Liver (tissue), 9 donors: ENCODE data around the gene POLR2L. TPM values are rescaled to one million over a fixed set of nuclear protein-coding genes. Genes with fewer than 3 reads are reported as not detected.

Source experiments
- DNase-seq: peaks from one replicate; pipeline ENCODE4 v3.0.0-alpha.2; 2017; ENCODE audit warnings: low spot score
- H3K27ac ChIP-seq, 2 donors: one replicate each; pipeline ENCODE4 v1.7.0; 2013; ENCODE audit warnings: inconsistent platforms in 2 of 2, low read length in 2 of 2, control low read depth in 1 of 2, low read depth in 1 of 2, mild to moderate bottlenecking in 1 of 2
- H3K27me3 ChIP-seq, 4 donors: one replicate each; pipeline versions ENCODE4 v1.6.1 to v1.7.0; 2013; ENCODE audit warnings: low read length in 3 of 4, inconsistent platforms in 1 of 4, mild to moderate bottlenecking in 1 of 4, moderate library complexity in 1 of 4; ENCODE audit not compliant: control insufficient read depth in 4 of 4, insufficient read depth in 4 of 4
- H3K36me3 ChIP-seq, 4 donors: one replicate each; pipeline versions ENCODE4 v1.6.1 to v1.7.0; 2013; ENCODE audit warnings: low read length in 3 of 4, mild to moderate bottlenecking in 3 of 4, low read depth in 1 of 4, moderate library complexity in 1 of 4; ENCODE audit not compliant: control insufficient read depth in 4 of 4, insufficient read depth in 3 of 4
- H3K4me1 ChIP-seq, 4 donors: one replicate each; pipeline versions ENCODE4 v1.6.1 to v1.7.0; 2013; ENCODE audit warnings: low read length in 3 of 4, mild to moderate bottlenecking in 3 of 4, moderate library complexity in 1 of 4; ENCODE audit not compliant: control insufficient read depth in 4 of 4, insufficient read depth in 4 of 4
- H3K4me3 ChIP-seq, 3 donors: one replicate each; pipeline versions ENCODE4 v1.6.1 to v1.7.0; 2013; ENCODE audit warnings: low read length in 3 of 3, control low read depth in 1 of 3, low read depth in 1 of 3, mild to moderate bottlenecking in 1 of 3
- H3K9ac ChIP-seq, 2 donors: one replicate each; pipeline ENCODE4 v1.7.0; 2013; ENCODE audit warnings: low read length in 2 of 2, mild to moderate bottlenecking in 2 of 2, moderate library complexity in 2 of 2, control low read depth in 1 of 2, low read depth in 1 of 2
- H3K9me3 ChIP-seq, 4 donors: one replicate each; pipeline versions ENCODE4 v1.6.1 to v1.7.0; 2013; ENCODE audit warnings: low read length in 3 of 4; ENCODE audit not compliant: control insufficient read depth in 4 of 4
- EGR1 ChIP-seq, 2 donors: IDR thresholded peaks; 2 replicates each; pipeline ENCODE4 v1.6.1; 2016 to 2018; ENCODE audit warnings: antibody characterized with exemption in 2 of 2, low read depth in 2 of 2
- FOXA1 ChIP-seq: IDR thresholded peaks from 2 replicates; pipeline ENCODE4 v1.6.1; 2016; ENCODE audit warnings: antibody characterized with exemption
- FOXA2 ChIP-seq: IDR thresholded peaks from 2 replicates; pipeline ENCODE4 v1.6.1; 2016; ENCODE audit warnings: antibody characterized with exemption
- GABPA ChIP-seq, 2 donors: IDR thresholded peaks in 1 of 2; conservative IDR thresholded peaks in 1 of 2; 2 replicates each; pipeline ENCODE4 v1.6.1; 2016; ENCODE audit warnings: antibody characterized with exemption in 2 of 2, mild to moderate bottlenecking in 1 of 2, moderate library complexity in 1 of 2
- HNF4A ChIP-seq, 2 donors: conservative IDR thresholded peaks; 2 replicates each; pipeline ENCODE4 v1.6.1; 2016; ENCODE audit warnings: antibody characterized with exemption in 2 of 2, mild to moderate bottlenecking in 2 of 2
- HNF4G ChIP-seq: IDR thresholded peaks from 2 replicates; pipeline ENCODE4 v1.6.1; 2016; ENCODE audit warnings: antibody characterized with exemption
- JUND ChIP-seq, 2 donors: IDR thresholded peaks; 2 replicates each; pipeline ENCODE4 v1.6.1; 2016; ENCODE audit warnings: antibody characterized with exemption in 2 of 2
- NR2F2 ChIP-seq: IDR thresholded peaks from 2 replicates; pipeline ENCODE4 v1.6.1; 2016; ENCODE audit warnings: antibody characterized with exemption
- RAD21 ChIP-seq, 2 donors: IDR thresholded peaks; 2 replicates each; pipeline ENCODE4 v1.6.1; 2016; ENCODE audit warnings: antibody characterized with exemption in 2 of 2, mild to moderate bottlenecking in 2 of 2
- REST ChIP-seq: IDR thresholded peaks from 2 replicates; pipeline ENCODE4 v1.6.1; 2016; ENCODE audit warnings: antibody characterized with exemption, mild to moderate bottlenecking
- SP1 ChIP-seq: IDR thresholded peaks from 2 replicates; pipeline ENCODE4 v1.6.1; 2018; ENCODE audit warnings: antibody characterized with exemption, mild to moderate bottlenecking
- TAF1 ChIP-seq: conservative IDR thresholded peaks from 2 replicates; pipeline ENCODE4 v1.6.1; 2016; ENCODE audit warnings: antibody characterized with exemption, mild to moderate bottlenecking
- YY1 ChIP-seq: IDR thresholded peaks from 2 replicates; pipeline ENCODE4 v1.6.1; 2016; ENCODE audit warnings: antibody characterized with exemption, mild to moderate bottlenecking
- WGBS: extraction: QIAGEN DNeasy Blood & Tissue Kit; methylation state at CpG from one replicate; pipeline ENCODE4 v1.1.7; 2013; 5-methylcytosine and 5-hydroxymethylcytosine counted together
- polyA plus RNA-seq, 2 donors: library from polyadenylated mRNA; stranded (reverse) in 1 of 2; unstranded in 1 of 2; fragments of 200-250 nt in 1 of 2; fragments of >200 nt in 1 of 2; fragmentation: Nextera tagmentation in 1 of 2; extraction: Ambion mirVana in 1 of 2; gene quantifications; one replicate each; pipeline versions ENCODE4 v1.2.1 to v1.2.3, GENCODE V29; 2013 to 2015
- total RNA-seq, 2 donors: library from RNA; depleted of rRNA; stranded (reverse); fragments of >200 nt; gene quantifications; one replicate each; pipeline ENCODE4 v1.2.3, GENCODE V29; 2014
- TF ChIP-seq, protein P1 (sequence below): IDR thresholded peaks from 2 replicates; pipeline ENCODE4 v1.6.1; 2016; ENCODE audit warnings: antibody characterized with exemption
- TF ChIP-seq, protein P2 (sequence below): fragments of 150-350 bp; IDR thresholded peaks from 2 replicates; pipeline ENCODE4 v1.5.1; 2017; ENCODE audit warnings: improper control_type of control experiment, low read depth, low read length; ENCODE audit not compliant: missing input control
- TF ChIP-seq, protein P3 (sequence below): IDR thresholded peaks from 2 replicates; pipeline ENCODE4 v1.6.1; 2016; ENCODE audit warnings: antibody characterized with exemption
- TF ChIP-seq, protein P4 (sequence below): IDR thresholded peaks from 2 replicates; pipeline ENCODE4 v1.6.1; 2016; ENCODE audit warnings: antibody characterized with exemption
- donor health status: healthy.
- donor health status: healthy.
- donor health status: healthy.
- donor health status: healthy.
- donor health status: healthy.

The POLR2L gene
- total and polyA plus RNA-seq, 4 donors: 28.1 to 230 (median 106) TPM

- peak; percentile 80 for DNase-seq
- Histone ChIP-seq H3K9ac (no peak overlapping the region), H3K27me3 (no peaks in the 10 kb centered on the region), H3K36me3 (peaks cover 0 to 16% (median 8%) of the 10 kb centered on the region in 4 donors), H3K4me3 (no peak overlapping the region), H3K27ac (no peak overlapping the region), H3K4me1 (peaks cover 3 to 10% (median 6%) of the 10 kb centered on the region in 4 donors), H3K9me3 (no peaks in the 10 kb centered on the region)
- TF ChIP-seq, protein P1, sequence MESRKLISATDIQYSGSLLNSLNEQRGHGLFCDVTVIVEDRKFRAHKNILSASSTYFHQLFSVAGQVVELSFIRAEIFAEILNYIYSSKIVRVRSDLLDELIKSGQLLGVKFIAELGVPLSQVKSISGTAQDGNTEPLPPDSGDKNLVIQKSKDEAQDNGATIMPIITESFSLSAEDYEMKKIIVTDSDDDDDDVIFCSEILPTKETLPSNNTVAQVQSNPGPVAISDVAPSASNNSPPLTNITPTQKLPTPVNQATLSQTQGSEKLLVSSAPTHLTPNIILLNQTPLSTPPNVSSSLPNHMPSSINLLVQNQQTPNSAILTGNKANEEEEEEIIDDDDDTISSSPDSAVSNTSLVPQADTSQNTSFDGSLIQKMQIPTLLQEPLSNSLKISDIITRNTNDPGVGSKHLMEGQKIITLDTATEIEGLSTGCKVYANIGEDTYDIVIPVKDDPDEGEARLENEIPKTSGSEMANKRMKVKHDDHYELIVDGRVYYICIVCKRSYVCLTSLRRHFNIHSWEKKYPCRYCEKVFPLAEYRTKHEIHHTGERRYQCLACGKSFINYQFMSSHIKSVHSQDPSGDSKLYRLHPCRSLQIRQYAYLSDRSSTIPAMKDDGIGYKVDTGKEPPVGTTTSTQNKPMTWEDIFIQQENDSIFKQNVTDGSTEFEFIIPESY: no peak
- TF ChIP-seq, protein P2, sequence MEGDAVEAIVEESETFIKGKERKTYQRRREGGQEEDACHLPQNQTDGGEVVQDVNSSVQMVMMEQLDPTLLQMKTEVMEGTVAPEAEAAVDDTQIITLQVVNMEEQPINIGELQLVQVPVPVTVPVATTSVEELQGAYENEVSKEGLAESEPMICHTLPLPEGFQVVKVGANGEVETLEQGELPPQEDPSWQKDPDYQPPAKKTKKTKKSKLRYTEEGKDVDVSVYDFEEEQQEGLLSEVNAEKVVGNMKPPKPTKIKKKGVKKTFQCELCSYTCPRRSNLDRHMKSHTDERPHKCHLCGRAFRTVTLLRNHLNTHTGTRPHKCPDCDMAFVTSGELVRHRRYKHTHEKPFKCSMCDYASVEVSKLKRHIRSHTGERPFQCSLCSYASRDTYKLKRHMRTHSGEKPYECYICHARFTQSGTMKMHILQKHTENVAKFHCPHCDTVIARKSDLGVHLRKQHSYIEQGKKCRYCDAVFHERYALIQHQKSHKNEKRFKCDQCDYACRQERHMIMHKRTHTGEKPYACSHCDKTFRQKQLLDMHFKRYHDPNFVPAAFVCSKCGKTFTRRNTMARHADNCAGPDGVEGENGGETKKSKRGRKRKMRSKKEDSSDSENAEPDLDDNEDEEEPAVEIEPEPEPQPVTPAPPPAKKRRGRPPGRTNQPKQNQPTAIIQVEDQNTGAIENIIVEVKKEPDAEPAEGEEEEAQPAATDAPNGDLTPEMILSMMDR: no peak
- TF ChIP-seq, protein P3, sequence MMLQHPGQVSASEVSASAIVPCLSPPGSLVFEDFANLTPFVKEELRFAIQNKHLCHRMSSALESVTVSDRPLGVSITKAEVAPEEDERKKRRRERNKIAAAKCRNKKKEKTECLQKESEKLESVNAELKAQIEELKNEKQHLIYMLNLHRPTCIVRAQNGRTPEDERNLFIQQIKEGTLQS: no peak
- TF ChIP-seq GABPA (IDR thresholded peaks at IDR 0.05 in 1 of 2, conservative IDR thresholded peaks at IDR 0.05 in 1 of 2) (no peak), EGR1 (IDR thresholded peaks at IDR 0.05; ENCODE audit: low read depth in 2 of 2) (no peak), HNF4A (conservative IDR thresholded peaks at IDR 0.05) (no peak), TAF1 (no peak), NR2F2 (no peak), HNF4G (no peak), SP1 (no peak), FOXA2 (no peak), YY1 (no peak), REST (no peak), JUND (IDR thresholded peaks at IDR 0.05) (no peak), RAD21 (IDR thresholded peaks at IDR 0.05) (no peak)
- WGBS: 96% methylated on average over 21 of the region's 21 CpGs
These were observed 33.5 kb upstream of the POLR2L start for GRCh38 chr11:875769-876301.

GRCh38 chr11:875203-875602 lies 32.9 kb upstream of the POLR2L start:
- Histone ChIP-seq H3K9ac (no peak overlapping the region), H3K27ac (no peak overlapping the region), H3K9me3 (no peaks in the 10 kb centered on the region), H3K4me1 (peaks cover 3 to 10% (median 6%) of the 10 kb centered on the region in 4 donors), H3K36me3 (peaks cover 0 to 12% (median 6%) of the 10 kb centered on the region in 4 donors), H3K27me3 (no peaks in the 10 kb centered on the region), H3K4me3 (no peak overlapping the region)
- no peak for DNase-seq
- WGBS: 94% methylated on average over 16 of the region's 16 CpGs
- TF ChIP-seq HNF4G (no peak), FOXA2 (no peak), SP1 (no peak), NR2F2 (no peak), TAF1 (no peak), YY1 (no peak), JUND (IDR thresholded peaks at IDR 0.05) (no peak), FOXA1 (no peak), REST (no peak), HNF4A (conservative IDR thresholded peaks at IDR 0.05) (no peak), GABPA (IDR thresholded peaks at IDR 0.05 in 1 of 2, conservative IDR thresholded peaks at IDR 0.05 in 1 of 2) (no peak)
- TF ChIP-seq, protein P4, sequence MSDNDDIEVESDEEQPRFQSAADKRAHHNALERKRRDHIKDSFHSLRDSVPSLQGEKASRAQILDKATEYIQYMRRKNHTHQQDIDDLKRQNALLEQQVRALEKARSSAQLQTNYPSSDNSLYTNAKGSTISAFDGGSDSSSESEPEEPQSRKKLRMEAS: no peak
- TF ChIP-seq, protein P1: no peak
